ENCODE data around the gene EDARADD. TPM values are rescaled to one million over a fixed set of nuclear protein-coding genes. Genes with fewer than 3 reads are reported as not detected.

EDARADD gene
- total RNA-seq, 4 donors from 2014 or later = 0.27 to 1.7 (median 0.31) TPM; not detected in 1

DNA sequence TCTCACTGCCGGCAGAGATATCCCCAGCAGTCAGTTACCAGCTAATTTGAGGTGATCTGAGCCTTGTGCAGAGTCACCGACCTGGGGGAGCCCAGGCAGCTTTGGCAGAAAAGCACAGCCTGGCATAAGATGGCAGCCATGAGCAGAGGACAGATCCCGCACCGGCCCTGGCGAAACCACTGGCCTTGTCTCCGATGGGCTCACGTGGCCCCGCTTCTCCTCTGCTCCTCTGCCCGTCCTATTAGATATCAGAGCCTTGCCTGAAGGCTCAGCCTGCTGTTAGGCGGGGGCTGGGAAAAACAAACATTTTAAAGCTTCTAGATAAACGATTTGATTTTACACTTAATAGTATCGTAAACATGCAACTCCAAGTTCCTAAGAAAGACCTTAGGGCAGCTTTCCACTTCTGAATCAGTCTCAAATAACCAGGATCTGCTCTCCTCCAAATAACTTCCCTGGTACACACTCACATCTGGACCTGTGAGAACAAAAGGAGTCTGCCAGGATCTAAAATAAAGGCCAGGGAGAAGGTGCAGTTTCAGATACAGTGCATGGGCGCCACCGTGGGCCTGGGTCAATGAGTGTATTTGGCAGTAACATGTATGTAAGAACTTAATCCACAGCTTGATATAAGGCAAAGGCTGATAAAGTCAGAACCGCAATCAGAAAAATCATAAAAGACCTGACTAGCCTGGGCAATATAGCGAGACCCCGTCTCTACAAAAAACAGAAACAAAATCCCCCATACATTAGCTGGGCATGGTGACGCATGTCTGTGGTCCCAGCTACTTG is 10.0 kb downstream of the EDARADD start:
- TF ChIP-seq POLR2A (IDR thresholded peaks at IDR 0.05) (no peak), EP300 (IDR thresholded peaks at IDR 0.05) (no peak), POLR2AphosphoS5 (IDR thresholded peaks at IDR 0.05) (no peak)
- TF ChIP-seq, protein P1, sequence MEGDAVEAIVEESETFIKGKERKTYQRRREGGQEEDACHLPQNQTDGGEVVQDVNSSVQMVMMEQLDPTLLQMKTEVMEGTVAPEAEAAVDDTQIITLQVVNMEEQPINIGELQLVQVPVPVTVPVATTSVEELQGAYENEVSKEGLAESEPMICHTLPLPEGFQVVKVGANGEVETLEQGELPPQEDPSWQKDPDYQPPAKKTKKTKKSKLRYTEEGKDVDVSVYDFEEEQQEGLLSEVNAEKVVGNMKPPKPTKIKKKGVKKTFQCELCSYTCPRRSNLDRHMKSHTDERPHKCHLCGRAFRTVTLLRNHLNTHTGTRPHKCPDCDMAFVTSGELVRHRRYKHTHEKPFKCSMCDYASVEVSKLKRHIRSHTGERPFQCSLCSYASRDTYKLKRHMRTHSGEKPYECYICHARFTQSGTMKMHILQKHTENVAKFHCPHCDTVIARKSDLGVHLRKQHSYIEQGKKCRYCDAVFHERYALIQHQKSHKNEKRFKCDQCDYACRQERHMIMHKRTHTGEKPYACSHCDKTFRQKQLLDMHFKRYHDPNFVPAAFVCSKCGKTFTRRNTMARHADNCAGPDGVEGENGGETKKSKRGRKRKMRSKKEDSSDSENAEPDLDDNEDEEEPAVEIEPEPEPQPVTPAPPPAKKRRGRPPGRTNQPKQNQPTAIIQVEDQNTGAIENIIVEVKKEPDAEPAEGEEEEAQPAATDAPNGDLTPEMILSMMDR (IDR thresholded peaks at IDR 0.05) = no peak
- whole genome bisulfite sequencing, 2 donors (ENCODE audit: low coverage in 1 of 2) = 66 to 83% methylated on average over 5 to 9 of the region's 18 CpGs

DNA sequence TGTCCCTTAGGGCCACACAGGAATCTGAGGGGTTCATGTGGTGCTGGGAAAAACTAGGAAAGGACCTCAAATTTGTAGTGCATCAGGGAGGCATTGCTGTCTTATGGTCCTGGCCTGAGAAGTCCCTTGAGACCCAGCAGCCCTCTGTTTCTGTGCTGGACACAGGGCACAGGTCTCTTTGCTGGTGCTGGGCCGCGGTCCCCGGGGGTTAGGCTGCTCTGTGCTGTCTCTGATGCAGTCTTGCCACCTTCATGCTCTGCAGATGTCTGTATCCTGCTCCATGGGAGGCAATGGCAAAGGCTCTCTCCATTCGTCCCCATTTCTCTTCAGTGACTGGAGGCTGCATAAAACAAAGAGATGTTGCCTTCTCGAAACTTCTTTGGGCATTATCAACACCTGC is 13.0 kb downstream of the EDARADD start:
- TF ChIP-seq EP300 (IDR thresholded peaks at IDR 0.05) (no peak), POLR2AphosphoS5 (IDR thresholded peaks at IDR 0.05) (no peak), POLR2A (IDR thresholded peaks at IDR 0.05) (no peak)
- TF ChIP-seq, protein P1 (IDR thresholded peaks at IDR 0.05) = no peak
- WGBS, 2 donors (ENCODE audit: low coverage in 1 of 2) = 75% methylated on average over 3 of the region's 5 CpGs; no CpG with 5 or more reads in 1 of the 2 donors
- H3K4me3 ChIP-seq = no peak overlapping the region
- no peak for ATAC-seq
- H3K9me3 ChIP-seq = no peaks in the 10 kb centered on the region
- H3K36me3 ChIP-seq = no peaks in the 10 kb centered on the region
- no peak overlapping the region for H3K27ac ChIP-seq
- peaks cover 8% of the 10 kb centered on the region for H3K27me3 ChIP-seq
- no peaks in the 10 kb centered on the region for H3K4me1 ChIP-seq

More for the DNA sequence above, 10.0 kb downstream of the EDARADD start:
- Histone ChIP-seq H3K4me1 (no peaks in the 10 kb centered on the region), H3K4me3 (no peak overlapping the region), H3K27ac (no peak overlapping the region), H3K9me3 (no peaks in the 10 kb centered on the region), H3K27me3 (peaks cover 17% of the 10 kb centered on the region), H3K36me3 (no peaks in the 10 kb centered on the region)
- no peak for ATAC-seq

DNA sequence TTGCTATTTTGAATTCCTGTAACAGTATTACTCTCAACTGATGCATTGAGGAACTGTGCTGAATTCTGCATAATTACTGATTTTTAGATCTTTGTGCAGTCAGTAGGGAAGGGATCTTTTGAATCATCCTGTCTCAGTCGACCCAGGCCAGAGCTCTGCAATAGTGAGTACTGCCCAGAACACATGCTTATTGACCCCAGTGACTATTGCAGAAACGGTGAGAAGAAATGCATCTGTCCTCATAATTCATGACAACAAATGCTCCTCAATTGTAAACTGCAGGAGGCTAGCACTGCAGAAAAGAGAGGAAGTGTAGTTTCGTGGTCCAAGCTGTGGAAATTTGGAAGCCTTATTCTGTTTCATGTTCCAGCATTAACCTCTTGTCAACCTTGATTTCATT is 19.6 kb downstream of the EDARADD start:
- H3K36me3 ChIP-seq = no peaks in the 10 kb centered on the region
- 18 to 25% methylated on average over 2 to 3 of the region's 3 CpGs for WGBS, 2 donors (ENCODE audit: low coverage in 1 of 2)
- H3K9me3 ChIP-seq = no peaks in the 10 kb centered on the region
- TF ChIP-seq, protein P1 (IDR thresholded peaks at IDR 0.05) = no peak
- TF ChIP-seq POLR2A (IDR thresholded peaks at IDR 0.05) (no peak), POLR2AphosphoS5 (IDR thresholded peaks at IDR 0.05) (no peak)
- no peak overlapping the region for H3K4me3 ChIP-seq
- H3K27me3 ChIP-seq = peaks cover 6% of the 10 kb centered on the region
- H3K27ac ChIP-seq = no peak overlapping the region
- H3K4me1 ChIP-seq = no peaks in the 10 kb centered on the region
- ATAC-seq = no peak

DNA sequence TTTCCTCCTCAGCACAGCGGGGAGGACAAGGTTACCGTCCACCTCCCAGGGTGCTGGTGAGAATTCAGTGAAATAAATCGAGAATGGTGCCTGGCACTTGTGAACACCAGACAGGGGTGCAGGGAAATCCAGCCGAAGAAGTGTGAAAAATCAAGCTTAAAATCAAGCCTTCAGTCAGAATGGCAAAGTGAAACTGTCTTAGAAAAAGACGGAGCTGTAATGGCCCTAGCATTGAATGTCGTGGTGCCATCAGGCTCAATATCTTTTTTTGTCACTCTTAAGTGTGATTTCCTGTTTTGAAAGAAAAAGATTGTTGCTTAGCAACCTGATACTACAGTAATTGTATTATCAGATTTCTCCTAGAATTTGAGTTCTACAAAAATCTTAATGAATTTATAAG is 22.1 kb downstream of the EDARADD start:
- H3K27me3 ChIP-seq = peaks cover 6% of the 10 kb centered on the region
- no peaks in the 10 kb centered on the region for H3K9me3 ChIP-seq
- TF ChIP-seq, protein P1 (IDR thresholded peaks at IDR 0.05) = no peak
- TF ChIP-seq POLR2AphosphoS5 (IDR thresholded peaks at IDR 0.05) (no peak), POLR2A (IDR thresholded peaks at IDR 0.05) (no peak)
- ATAC-seq = no peak
- 60 to 88% methylated on average over 3 to 4 of the region's 6 CpGs for WGBS, 2 donors (ENCODE audit: low coverage in 1 of 2)
- no peak overlapping the region for H3K27ac ChIP-seq
- no peak overlapping the region for H3K4me3 ChIP-seq
- no peaks in the 10 kb centered on the region for H3K36me3 ChIP-seq
- no peaks in the 10 kb centered on the region for H3K4me1 ChIP-seq

DNA sequence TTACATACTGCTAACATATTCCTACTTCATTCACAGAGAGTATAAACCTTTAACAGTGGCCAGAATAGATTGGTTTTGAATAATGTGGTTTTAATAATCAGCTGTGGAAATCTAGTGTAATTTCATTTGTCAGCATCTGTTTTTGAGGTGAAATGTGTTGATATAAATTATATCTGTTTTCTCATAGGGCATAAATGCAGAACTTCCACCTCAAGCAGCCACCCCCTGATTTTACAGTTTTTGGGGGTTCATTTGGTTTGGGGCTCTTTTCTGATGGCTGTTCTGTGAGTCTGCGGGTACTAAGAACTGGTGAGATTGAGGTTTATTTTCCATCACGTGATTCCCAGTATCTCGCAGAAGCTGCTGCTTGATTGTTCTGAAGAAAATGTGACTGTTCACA is 23.2 kb downstream of the EDARADD start:
- no peak for ATAC-seq
- Histone ChIP-seq H3K4me3 (no peak overlapping the region), H3K4me1 (no peaks in the 10 kb centered on the region), H3K27me3 (peaks cover 6% of the 10 kb centered on the region), H3K9me3 (no peaks in the 10 kb centered on the region), H3K27ac (no peak overlapping the region), H3K36me3 (no peaks in the 10 kb centered on the region)
- TF ChIP-seq, protein P1 (IDR thresholded peaks at IDR 0.05) = no peak
- TF ChIP-seq POLR2AphosphoS5 (IDR thresholded peaks at IDR 0.05) = no peak
- no peak for TF ChIP-seq EP300 (IDR thresholded peaks at IDR 0.05)
- no peak for TF ChIP-seq POLR2A (IDR thresholded peaks at IDR 0.05)
- 80 to 93% methylated on average over 2 to 3 of the region's 3 CpGs for WGBS, 2 donors (ENCODE audit: low coverage in 1 of 2)

Data from gastroesophageal sphincter (tissue), 4 donors.